DOHH2 (cell line): ENCODE measurements around the gene AGBL1.

Experiments
- EZH2phosphoT487 ChIP-seq: fragments of 200-600 bp; sonication (generic); IDR thresholded peaks from 2 replicates; pipeline ENCODE4 v1.6.1; 2017; ENCODE audit warnings: borderline replicate concordance, mild to moderate bottlenecking, antibody characterized with exemption, low read length, moderate library complexity, mixed read lengths
- TF ChIP-seq, protein P1 (sequence below): fragments of 200-600 bp; sonication (generic); IDR thresholded peaks from one replicate; pipeline ENCODE4 v1.5.1; 2014; ENCODE audit warnings: antibody characterized with exemption, mild to moderate bottlenecking, low read depth, low read length; ENCODE audit not compliant: poor library complexity, severe bottlenecking

DNA sequence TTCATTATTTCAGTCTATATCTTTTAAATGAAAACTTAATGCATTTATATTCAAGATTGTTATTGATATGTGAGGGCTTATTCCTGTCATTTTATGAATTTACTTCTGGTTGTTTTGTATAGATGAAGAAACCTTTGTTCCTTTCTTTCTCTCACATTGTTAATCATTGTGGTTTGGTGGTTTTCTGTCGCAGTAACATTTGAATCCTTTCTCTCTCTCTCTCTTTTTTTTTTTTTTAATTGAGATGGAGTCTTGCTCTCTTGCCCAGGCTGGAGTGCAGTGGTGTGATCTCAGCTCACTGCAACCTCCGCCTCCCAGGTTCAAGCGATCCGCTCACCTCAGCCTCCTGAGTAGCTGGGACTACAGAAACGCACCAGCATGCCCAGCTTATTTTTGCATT, 22.1 kb downstream of the AGBL1 start:
- TF ChIP-seq EZH2phosphoT487 = no peak
- TF ChIP-seq, protein P1, sequence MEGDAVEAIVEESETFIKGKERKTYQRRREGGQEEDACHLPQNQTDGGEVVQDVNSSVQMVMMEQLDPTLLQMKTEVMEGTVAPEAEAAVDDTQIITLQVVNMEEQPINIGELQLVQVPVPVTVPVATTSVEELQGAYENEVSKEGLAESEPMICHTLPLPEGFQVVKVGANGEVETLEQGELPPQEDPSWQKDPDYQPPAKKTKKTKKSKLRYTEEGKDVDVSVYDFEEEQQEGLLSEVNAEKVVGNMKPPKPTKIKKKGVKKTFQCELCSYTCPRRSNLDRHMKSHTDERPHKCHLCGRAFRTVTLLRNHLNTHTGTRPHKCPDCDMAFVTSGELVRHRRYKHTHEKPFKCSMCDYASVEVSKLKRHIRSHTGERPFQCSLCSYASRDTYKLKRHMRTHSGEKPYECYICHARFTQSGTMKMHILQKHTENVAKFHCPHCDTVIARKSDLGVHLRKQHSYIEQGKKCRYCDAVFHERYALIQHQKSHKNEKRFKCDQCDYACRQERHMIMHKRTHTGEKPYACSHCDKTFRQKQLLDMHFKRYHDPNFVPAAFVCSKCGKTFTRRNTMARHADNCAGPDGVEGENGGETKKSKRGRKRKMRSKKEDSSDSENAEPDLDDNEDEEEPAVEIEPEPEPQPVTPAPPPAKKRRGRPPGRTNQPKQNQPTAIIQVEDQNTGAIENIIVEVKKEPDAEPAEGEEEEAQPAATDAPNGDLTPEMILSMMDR = no peak
